Measurements from ENCODE around the gene RABL2B.

GRCh38 chr22:50732681-50733080, 50.8 kb downstream of the RABL2B start:
- TF ChIP-seq CTCF (conservative IDR thresholded peaks at IDR 0.05) (no peak), ZFX (IDR thresholded peaks at IDR 0.05) (no peak)
